Activated CD4-positive, alpha-beta T cell treated with anti-CD3 and anti-CD28 coated beads, Interleukin-2, amount 50 U/mL, for 24 hours (primary cell): ENCODE results near the gene TMEM185B.
"Not testable (repeated sequence)": the region's sequence is repeated elsewhere in the genome, so short reads cannot be mapped to it uniquely, and the experiment has no call there.

Experiments
- DNase-seq, 2 donors: peaks; one replicate each; pipeline ENCODE4 v3.0.0-alpha.2; 2020; ENCODE audit warnings: low read depth in 1 of 2, low spot score in 1 of 2

TMEM185B gene

DNA sequence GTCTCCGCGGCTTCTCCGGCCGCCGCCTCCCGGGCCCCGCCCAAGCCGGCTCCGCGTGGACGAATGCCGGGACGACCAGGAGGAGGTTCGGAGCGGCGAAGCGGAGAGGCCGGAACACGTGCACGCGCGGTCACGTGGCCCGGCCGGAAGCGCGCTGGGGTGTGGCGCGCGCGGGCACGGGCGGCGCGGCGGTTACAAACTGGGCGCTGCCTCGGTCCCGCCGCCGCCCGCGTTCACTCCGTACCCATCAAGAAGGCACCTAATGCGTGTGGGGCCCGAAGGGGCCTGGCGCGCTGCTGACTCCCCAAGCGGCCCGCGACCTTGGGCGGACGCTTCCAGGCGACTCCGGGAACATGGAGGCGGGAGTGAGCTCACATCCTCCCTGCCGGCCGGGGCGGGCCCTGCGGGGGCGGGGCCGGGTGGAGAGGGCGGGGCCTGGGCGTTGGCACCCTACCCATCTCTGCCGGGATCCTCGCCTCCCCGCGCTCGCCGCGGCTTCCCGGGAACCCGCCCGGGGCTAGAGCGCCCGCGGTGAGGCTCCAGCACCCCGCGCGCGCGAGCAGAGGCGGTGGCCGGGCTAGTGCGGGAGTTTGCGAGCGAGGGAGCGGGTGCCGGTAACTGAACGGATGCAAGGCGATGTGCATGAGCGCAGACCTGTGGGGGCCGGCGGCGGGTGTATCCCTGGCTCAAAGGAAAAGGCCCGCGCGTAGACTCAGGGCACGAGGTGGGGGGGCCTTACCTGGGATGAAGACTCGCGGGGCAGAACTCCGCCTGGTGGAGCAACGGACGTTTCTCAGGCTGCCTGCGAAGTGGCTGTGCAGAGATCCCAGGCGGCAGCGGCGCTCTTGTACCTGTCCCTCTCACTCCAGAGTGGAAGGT lies at the start of gene TMEM185B:
TSS of gene TMEM185B (minus strand) at position 367 of the 879 bp plus-strand sequence. CDS start 424 bp downstream, outside the sequence.
- DNase-seq: peak; percentile 83 to 86

DNA sequence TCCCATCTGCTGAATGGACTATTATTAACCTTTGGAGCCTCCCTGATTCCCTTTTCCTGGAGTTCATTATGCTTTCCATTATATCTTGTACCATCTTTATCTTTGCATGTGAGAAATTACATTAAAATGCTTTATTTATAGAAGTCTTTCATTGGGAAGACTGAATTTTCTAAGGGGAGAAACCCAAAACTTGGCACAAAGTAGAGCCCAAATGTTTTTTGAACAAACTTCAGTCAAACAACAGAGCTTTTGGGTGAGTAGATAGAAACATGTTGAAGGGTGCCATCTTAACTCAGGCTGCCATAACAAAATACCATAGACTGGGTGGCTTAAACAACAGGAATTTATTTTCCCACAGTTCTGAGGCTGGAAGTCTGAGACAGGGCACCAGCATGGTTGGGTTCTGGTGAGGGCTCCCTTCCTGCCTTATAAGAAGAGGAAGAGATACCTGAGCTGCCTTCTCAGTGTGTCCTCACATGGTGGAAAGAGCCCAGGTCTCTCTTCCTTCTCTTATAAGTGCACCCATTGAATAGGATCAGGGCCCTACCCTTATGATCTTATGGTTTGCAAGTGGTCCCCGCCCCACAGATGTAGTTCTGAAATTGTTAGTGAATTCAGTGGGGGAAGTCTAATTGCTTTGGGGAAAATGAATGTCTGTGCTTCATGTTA lies 48.6 kb upstream of the TMEM185B start:
- DNase-seq: no peak

- no peak for DNase-seq
Measured at GRCh38 chr2:120269816-120270215, 46.6 kb upstream of the TMEM185B start.

DNA sequence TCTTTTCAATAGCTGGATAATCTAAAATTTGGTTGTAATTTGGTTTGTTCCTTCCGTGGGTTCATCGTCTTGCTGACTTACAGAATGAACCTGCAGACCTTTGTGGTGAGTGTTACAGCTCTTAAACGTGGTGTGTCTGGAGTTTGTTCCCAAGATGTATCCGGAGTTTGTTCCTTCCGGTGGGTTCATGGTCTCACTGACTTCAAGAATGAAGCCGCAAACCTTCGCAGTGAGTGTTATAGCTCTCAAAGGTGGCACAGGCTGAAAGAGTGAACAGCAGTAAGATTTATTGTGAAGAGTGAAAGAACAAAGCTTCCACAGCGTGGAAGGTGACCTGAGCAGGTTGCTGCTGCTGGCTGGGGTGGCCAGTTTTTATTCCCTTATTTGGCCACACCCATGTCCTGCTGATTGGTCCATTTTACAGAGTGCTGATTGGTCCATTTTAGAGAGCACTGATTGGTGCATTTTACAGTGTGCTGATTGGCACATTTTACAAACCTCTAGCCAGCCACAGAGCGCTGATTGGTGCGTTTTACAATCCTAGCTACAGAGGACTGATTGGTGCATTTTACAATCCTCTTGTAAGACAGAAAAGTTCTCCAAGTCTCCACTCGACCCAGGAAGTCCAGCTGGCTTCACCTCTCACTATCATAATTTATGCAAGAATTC lies 46.0 kb upstream of the TMEM185B start:
- no peak for DNase-seq

GRCh38 chr2:120267348-120267747 lies 44.1 kb upstream of the TMEM185B start:
- DNase-seq: no peak

DNA sequence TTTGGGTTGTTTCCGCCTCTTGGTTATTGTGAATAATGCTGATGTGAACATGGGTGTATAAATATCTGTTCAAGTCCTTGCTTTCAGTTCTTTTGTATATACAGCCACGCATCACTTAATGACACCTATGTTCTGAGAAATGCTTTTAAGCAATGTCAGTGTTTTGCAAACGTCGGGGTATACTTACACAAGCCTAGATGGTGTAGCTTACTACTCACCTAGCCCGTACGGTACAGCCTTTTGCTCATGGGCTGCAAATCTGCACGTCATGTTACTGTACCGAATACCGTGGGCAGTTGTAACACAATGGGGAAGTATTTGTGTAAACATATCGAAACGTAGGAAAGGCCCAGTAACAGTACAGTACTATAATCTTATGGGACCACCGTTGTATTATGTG lies 41.8 kb upstream of the TMEM185B start:
- DNase-seq: no peak

GRCh38 chr2:120262761-120263428 lies 39.7 kb upstream of the TMEM185B start:
- no peak for DNase-seq

DNA sequence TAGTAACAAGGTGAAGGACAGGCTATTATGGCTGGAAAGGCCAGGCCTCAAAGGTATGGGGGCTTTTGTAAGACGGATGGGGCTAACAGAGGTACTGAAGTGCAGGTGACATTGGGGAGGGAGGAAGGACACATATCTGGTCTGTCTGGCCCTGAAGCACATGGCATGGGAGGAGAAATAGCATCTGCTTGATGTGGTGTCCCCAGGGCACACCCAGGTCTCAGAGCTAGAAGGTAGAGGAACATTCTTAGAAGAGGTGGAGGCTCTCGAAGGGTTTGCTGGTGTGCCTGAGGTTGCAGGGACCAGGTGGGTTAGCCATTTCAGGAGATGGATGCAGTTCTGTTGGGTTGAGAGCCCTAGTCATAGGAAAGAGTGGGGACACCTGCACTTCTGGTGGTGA lies 39.0 kb upstream of the TMEM185B start:
- no peak for DNase-seq

DNA sequence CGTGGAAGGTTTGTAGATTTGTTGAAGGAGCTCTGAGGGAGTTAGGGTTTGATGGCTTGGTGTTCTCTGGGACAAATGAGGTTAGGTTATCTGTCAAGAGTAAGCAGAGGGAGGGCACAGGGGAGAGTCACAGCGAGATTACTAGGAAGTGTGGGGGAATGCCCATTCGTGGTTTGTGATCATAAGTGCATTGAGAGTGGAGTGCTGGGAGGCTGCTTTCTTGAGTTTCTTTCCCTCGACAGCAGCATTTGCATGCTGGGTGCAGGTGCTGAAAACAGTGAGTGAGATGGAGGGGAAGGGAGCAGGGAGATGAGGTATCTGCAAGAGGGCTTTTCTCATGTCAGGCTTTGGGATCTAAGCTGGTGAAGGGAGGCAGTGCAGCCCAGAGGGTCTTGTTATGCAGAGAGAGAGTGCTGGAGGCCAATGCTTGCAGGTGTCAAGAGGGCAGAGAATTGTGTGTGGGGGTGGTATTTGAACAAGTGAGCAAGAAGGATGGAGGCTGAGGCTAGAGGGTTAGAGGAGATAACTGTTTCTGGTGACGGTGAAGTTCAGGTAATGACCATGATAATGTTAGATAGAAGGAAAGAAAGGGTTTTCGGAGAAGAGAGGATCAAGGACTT lies 38.3 kb upstream of the TMEM185B start:
- DNase-seq: peak in 1 of 2 donors; percentile 62

GRCh38 chr2:120260736-120261135 lies 37.5 kb upstream of the TMEM185B start:
- no peak for DNase-seq

DNA sequence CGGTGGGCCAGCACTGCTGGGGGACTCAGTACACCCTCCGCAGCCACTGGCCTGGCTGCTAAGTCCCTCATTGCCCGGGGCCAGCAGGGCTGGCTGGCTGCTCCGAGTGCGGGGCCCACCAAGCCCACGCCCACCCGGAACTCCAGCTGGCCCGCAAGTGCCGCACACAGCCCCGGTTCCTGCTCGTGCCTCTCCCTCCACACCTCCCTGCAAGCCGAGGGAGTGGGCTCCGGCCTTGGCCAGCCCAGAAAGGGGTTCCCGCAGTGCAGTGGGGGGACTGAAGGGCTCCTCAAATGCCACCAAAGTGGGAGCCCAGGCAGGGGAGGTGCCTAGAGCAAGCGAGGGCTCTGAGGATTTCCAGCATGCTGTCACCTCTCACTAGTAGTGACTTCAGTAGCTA lies 36.7 kb upstream of the TMEM185B start:
- DNase-seq: not testable (repeated sequence)

GRCh38 chr2:120258196-120258595 lies 35.0 kb upstream of the TMEM185B start:
- no peak for DNase-seq

- DNase-seq: no peak
Measured at GRCh38 chr2:120257522-120257921, 34.3 kb upstream of the TMEM185B start.

- no peak for DNase-seq
Measured at GRCh38 chr2:120256651-120257000, 33.4 kb upstream of the TMEM185B start.

DNA sequence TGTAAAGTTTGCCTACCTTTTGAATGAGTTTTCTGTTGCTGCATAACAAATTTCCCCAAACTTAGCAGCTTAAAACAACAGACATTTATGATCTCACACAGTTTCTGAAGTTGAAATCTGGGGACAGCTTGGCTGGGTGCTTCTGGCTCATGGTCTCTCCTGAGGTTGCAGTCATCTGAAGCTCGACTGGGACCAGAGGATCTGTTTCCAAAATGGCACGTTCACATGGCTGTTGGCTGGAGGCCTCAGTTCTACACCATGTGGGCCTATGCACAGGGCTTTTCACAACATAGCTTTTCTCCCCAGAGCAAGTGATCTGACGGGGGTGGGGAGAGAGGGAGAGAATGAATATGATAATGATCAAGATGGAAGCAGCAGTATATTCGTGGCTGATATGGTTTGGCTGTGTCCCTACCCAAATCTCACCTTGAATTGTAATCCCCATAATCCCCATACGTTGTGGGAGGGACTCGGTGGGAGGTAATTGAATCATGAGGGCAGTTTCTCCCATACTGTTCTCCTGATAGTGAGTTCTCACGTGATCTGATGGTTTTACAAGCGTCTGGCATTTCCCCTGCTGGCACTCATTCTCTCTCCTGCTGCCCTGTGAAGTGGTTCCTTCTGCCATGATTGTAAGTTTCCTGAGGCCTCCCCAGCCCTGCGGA lies 32.9 kb upstream of the TMEM185B start:
- DNase-seq: no peak

DNA sequence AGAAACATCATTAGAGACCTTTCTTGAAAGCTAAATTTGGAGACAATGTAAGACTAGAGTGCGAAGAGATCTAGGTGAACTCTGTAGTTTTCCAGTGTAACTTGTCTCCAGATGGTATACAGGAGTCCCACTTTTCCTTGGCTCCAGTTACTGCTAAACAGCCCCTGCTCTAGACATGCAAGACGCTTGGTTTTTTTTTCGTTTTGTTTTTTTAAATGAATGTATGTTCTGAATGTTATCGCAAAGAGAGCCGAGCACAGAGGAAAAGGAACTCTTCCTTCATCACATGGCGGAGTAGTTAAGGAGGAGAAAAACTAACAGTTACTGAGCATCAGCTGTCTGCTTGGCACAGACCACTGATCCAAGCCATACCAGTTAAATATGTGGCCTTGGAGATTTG lies 31.9 kb upstream of the TMEM185B start:
- no peak for DNase-seq

GRCh38 chr2:120254178-120254577 lies 31.0 kb upstream of the TMEM185B start:
- DNase-seq: no peak

DNA sequence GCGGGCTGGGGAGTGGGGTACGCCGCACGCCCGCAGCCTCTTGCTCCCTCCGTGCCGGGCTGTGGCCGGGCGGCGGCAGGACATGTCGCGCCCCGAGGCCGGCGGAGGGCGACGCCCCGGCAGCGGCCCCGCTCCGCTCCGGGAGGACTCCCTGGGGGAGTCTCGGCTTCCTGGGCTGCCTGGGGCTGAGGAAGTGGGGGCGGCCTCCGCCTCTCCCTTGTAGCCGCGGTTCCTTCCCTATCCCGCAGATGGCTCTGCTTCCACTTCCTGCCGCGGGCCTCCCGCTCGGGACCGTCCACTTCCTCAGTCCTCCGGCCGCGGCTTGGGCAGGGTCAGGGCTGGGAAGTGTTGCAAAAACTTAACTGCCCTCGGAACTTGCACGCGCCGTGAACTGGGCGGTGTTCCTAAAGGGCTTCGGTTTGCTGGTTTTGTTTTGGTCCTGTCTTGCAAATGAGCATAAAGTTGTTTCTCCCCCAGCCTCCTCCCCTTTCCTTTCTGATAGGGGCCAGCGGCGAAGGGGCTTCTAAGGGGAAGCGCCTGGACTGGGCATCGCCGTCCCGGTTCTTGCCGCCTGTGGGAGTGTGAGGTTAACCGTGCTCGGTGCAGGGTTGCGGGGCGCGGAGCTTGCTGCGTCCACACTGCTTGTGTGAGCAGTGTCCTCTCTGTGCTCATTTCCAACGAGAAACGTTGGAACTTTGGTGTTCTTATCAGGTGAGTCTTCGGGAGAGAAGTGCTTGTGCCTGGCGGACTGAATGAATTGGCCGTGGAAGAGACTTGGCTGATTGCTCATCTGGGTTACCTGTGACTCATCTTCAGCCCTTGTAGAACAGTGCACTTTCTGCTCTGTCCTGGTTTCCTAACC lies 30.1 kb upstream of the TMEM185B start:
- DNase-seq: no peak

- DNase-seq: peak; percentile 95 to 98
Measured at GRCh38 chr2:120252225-120253020, 29.2 kb upstream of the TMEM185B start, which contains the start of gene RALB. TSS of gene RALB (plus strand) at chr2:120252852. CDS start at chr2:120278665, 25,813 bp downstream.
